B cell (primary cell): ENCODE measurements around the gene PKNOX2.

ENCODE experiments used
- EZH2 ChIP-seq: IDR thresholded peaks from 2 replicates; pipeline ENCODE4 v1.6.1; 2012; ENCODE audit warnings: borderline replicate concordance, low read depth, mild to moderate bottlenecking, moderate library complexity, low read length; ENCODE audit not compliant: insufficient read depth, poor library complexity, severe bottlenecking
- TF ChIP-seq, protein P1 (sequence below): fragments of 200-600 bp; IDR thresholded peaks from one replicate; pipeline ENCODE4 v1.8.0; 2022; ENCODE audit warnings: antibody characterized with exemption, mild to moderate bottlenecking

DNA sequence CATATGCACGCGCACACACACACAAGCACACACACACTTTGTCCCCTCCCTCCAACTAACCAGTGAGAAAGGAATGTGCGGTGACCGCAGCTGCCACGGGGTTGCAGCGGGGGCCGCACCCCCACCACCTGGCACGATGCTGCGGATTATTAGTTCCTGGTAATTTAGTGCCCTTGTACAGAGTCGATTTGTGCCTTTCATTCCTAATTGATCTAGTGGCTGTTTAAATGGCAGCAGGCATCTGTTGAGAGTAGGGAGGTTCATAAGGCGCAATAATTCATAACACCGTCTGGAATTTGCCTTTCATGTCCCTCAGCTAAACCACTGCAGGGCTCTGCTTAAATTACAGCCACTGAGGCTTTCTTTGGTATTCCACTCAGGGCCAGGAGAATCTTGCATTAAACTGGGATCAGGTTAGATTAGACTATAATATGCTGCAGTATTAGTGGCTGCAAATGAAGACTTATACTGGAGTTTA is 217.8 kb downstream of the PKNOX2 start:
- TF ChIP-seq, protein P1, sequence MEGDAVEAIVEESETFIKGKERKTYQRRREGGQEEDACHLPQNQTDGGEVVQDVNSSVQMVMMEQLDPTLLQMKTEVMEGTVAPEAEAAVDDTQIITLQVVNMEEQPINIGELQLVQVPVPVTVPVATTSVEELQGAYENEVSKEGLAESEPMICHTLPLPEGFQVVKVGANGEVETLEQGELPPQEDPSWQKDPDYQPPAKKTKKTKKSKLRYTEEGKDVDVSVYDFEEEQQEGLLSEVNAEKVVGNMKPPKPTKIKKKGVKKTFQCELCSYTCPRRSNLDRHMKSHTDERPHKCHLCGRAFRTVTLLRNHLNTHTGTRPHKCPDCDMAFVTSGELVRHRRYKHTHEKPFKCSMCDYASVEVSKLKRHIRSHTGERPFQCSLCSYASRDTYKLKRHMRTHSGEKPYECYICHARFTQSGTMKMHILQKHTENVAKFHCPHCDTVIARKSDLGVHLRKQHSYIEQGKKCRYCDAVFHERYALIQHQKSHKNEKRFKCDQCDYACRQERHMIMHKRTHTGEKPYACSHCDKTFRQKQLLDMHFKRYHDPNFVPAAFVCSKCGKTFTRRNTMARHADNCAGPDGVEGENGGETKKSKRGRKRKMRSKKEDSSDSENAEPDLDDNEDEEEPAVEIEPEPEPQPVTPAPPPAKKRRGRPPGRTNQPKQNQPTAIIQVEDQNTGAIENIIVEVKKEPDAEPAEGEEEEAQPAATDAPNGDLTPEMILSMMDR = no peak
- no peak for TF ChIP-seq EZH2
